Breast epithelium (tissue), 3 donors: Measurements from ENCODE around the gene ERAS.

Experiments used
- POLR2AphosphoS5 ChIP-seq, 3 donors: sonication (generic); formaldehyde crosslinking; IDR thresholded peaks; one replicate each; pipeline ENCODE4 v1.6.1; 2017; ENCODE audit warnings: antibody characterized with exemption in 3 of 3
- TF ChIP-seq, protein P1 (sequence below), 3 donors: fragments of 450-650 bp; IDR thresholded peaks; one replicate each; pipeline ENCODE4 v1.5.1; 2016 to 2017; ENCODE audit warnings: antibody characterized with exemption in 3 of 3, mild to moderate bottlenecking in 3 of 3, moderate library complexity in 3 of 3

DNA sequence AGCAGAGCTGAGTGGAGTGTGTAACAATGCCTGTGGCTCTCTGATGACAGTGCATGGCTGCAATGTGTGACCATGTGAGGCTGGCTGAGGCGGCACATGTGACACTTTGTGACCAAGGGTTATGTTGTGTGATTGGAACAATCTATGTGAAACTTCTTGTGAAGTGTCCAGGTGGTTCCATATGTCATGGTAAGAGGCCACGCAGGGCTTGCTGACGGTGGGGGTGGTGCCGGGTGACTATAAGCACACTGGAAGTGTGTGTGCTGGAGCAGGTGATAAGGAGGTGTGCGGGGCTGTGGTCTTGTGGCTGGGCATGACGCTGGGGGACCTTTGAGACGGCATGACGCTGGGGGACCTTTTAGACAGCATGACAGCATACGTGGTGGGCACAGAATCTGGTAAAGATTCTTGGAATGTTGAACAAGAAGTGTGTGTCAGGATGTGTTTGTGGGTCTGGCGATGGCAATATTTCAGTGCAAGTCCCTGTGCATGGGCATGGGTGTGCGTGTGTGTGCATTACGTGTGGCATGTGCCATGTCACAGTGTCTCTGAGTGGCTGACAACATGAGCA lies 31.9 kb upstream of the ERAS start:
- TF ChIP-seq, protein P1, sequence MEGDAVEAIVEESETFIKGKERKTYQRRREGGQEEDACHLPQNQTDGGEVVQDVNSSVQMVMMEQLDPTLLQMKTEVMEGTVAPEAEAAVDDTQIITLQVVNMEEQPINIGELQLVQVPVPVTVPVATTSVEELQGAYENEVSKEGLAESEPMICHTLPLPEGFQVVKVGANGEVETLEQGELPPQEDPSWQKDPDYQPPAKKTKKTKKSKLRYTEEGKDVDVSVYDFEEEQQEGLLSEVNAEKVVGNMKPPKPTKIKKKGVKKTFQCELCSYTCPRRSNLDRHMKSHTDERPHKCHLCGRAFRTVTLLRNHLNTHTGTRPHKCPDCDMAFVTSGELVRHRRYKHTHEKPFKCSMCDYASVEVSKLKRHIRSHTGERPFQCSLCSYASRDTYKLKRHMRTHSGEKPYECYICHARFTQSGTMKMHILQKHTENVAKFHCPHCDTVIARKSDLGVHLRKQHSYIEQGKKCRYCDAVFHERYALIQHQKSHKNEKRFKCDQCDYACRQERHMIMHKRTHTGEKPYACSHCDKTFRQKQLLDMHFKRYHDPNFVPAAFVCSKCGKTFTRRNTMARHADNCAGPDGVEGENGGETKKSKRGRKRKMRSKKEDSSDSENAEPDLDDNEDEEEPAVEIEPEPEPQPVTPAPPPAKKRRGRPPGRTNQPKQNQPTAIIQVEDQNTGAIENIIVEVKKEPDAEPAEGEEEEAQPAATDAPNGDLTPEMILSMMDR (IDR thresholded peaks at IDR 0.05) = no peak
- no peak for TF ChIP-seq POLR2AphosphoS5 (IDR thresholded peaks at IDR 0.05)
